NCI-H345 (cell line): ENCODE results near the gene PGM2.

Source experiments
- DNase-seq: peaks from one replicate; lab custom pipeline; 2025; lab: John Stamatoyannopoulos, UW

The PGM2 gene

DNA sequence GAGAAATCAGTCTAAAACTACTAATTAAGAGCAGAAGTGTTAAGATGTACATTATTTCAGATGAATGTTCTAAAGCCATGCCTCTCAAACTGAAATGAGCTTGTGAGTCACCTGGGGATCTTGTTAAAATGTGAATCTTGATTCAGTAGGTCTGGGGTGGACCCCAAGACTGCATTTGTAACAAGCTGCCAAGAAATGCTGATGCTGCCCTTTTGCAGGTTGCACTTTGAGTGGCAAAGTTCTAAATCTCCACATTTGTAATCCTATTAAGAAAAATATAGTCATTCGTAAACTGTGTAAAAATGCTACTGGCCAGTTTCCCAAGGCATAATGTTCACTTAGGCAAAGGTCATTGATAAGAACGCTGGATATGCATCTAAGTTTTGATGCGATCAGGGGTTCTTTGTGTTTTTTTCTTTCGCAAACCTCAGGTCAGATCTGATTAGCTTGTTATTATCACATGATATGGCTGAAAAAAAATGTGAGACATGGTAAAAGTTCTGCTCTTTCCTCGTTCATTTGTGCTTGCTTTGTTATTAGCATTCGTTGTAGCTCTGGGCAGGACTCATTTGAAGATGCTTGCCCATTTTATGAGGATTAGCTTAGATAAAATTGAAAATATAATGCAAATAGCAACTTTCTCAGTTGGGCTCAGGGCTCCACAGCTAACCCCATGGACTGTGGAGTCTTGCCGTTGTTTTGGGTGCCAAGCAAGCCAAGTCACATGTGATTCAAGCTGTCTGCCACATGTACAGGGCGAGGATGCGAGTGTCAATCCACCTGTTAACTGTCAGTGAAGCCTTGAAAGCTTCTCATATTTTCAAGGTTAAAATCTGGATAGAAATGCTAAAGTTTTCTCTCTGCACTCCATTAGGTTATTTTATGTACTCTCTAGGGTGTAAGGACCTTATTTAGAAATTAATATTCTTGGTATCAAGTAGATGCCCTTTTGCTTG lies 76.5 kb downstream of the PGM2 start:
- DNase-seq: no peak

GRCh38 chr4:37903901-37904300 lies 77.4 kb downstream of the PGM2 start:
- no peak for DNase-seq

DNA sequence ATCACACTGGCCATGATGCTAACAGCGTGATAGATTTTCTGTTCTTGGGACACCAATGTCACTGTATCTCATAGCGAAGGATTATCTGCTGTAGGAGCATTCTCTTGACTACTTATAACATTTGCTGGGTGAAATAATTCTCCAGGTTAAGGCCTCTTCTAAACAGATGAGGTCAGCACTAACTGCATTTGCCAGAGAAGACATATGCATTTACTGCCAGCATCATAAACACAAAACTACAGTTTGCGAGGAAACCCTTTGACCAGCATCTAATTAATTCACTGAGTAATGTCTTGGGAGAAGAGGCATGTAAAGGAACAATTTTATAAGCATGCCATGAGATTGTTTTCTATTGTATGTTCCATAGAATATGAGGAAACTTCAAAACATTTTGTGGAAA lies 78.3 kb downstream of the PGM2 start:
- no peak for DNase-seq

GRCh38 chr4:37905533-37906169 lies 79.2 kb downstream of the PGM2 start:
- no peak for DNase-seq

- no peak for DNase-seq
Observed at GRCh38 chr4:37908488-37909331, 82.2 kb downstream of the PGM2 start.

DNA sequence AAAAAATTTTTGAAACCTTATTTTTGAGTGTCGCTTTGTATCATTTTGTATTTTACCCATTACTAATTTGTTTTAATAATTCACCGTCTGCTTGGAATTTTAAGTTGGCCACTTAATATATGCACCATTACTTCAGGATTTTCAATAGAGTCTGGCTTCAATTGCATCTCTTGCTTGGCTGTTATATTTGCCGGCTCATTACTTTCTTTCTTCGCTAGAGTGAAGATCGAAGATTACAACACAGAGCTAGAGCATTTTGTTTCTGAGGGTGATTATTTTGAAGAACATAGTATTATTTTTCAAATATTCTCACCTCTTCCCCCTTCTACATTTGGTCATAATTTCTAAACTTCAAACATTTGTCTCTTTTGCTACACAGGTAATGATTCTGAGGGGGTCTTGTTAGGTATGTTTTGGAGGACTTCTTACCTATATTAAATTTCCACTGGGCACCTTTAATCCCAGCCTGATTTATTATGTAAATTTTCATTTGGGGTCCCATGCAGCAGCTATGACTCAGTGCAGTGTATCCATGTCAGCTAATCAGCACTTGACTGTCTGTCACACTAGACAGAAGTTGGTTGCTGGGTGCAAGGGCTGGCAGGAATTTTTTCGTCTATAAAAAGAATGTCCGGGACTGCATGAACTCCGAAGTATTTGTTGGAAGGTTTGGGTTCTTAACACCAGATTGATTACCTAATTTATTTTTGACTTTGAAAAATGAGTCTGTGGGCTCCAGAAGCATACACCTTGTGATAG lies 83.0 kb downstream of the PGM2 start:
- no peak for DNase-seq

DNA sequence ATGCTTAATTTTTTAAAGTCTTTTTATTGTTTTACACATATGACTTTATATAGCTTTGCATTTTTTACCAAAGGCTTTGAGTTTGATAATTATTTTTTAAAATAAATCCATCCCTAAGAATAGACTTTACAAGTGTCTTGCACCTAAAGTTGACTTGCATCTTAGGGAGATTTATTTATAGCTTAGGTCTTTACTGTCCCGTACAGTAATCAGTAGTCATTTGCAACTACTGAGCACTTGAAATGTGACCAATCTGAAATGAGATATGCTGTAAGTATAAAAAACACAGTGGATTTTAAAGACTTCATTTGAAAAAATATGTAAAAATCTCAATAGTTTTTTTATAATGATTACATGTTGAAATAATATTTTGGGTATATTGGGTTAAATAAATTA lies 83.6 kb downstream of the PGM2 start:
- DNase-seq: no peak
